Keratinocyte (primary cell): ENCODE results near the gene TNFSF18. TPM values are rescaled to one million over a fixed set of nuclear protein-coding genes. Genes with fewer than 3 reads are reported as not detected.

Experiments used
- DNase-seq: peaks from one replicate; pipeline ENCODE4 v3.0.0-alpha.2; 2011; ENCODE audit warnings: low read depth, missing footprints, low spot score
- FAIRE-seq: peaks from 2 replicates; lab custom pipeline; 2011; peaks lifted over from hg19 to GRCh38; lab: Jason Lieb, UNC
- H2AFZ ChIP-seq: 2 replicates; pipeline ENCODE4 v1.6.0; 2012; ENCODE audit warnings: low read length, control low read depth, inconsistent platforms; ENCODE audit not compliant: control insufficient read depth
- H3K27ac ChIP-seq: 2 replicates; pipeline ENCODE4 v1.5.1; 2011; ENCODE audit warnings: low read length; ENCODE audit not compliant: control insufficient read depth, insufficient read depth
- H3K27me3 ChIP-seq: 3 replicates; pipeline ENCODE4 v1.6.0; 2011; ENCODE audit warnings: low read length; ENCODE audit not compliant: control insufficient read depth, insufficient read depth; ENCODE audit errors: extremely low read depth
- H3K36me3 ChIP-seq, 2 experiments: 2 replicates in 1 of 2; 3 replicates in 1 of 2; pipeline ENCODE4 v1.5.1; 2011; ENCODE audit warnings: low read length in 2 of 2, mild to moderate bottlenecking in 1 of 2; ENCODE audit not compliant: control insufficient read depth in 2 of 2, insufficient read depth in 2 of 2; ENCODE audit errors: extremely low read depth in 1 of 2
- H3K4me1 ChIP-seq: 3 replicates; pipeline ENCODE4 v1.5.1; 2011; ENCODE audit warnings: low read length; ENCODE audit not compliant: control insufficient read depth, insufficient read depth; ENCODE audit errors: extremely low read depth
- H3K4me2 ChIP-seq: 3 replicates; pipeline ENCODE4 v1.6.0; 2011; ENCODE audit warnings: low read depth, low read length; ENCODE audit not compliant: control insufficient read depth, insufficient read depth; ENCODE audit errors: extremely low read depth
- H3K4me3 ChIP-seq, 3 experiments: fragments of 200-600 bp in 1 of 3; sonication (generic) in 1 of 3; 2 replicates in 2 of 3; 3 replicates in 1 of 3; pipeline ENCODE4 v1.5.1; 2011 to 2016; ENCODE audit warnings: low read length in 3 of 3, mild to moderate bottlenecking in 3 of 3, control low read depth in 2 of 3, inconsistent platforms in 1 of 3, low read depth in 1 of 3, mixed read lengths in 1 of 3, mixed run types in 1 of 3, moderate library complexity in 1 of 3; ENCODE audit not compliant: control insufficient read depth in 2 of 3, insufficient read depth in 2 of 3; ENCODE audit errors: extremely low read depth in 1 of 3
- H3K79me2 ChIP-seq: 2 replicates; pipeline ENCODE4 v1.6.0; 2012; ENCODE audit warnings: low read length; ENCODE audit not compliant: control insufficient read depth, insufficient read depth
- H3K9ac ChIP-seq: 3 replicates; pipeline ENCODE4 v1.6.0; 2011; ENCODE audit warnings: low read length; ENCODE audit not compliant: control insufficient read depth, insufficient read depth; ENCODE audit errors: extremely low read depth
- H3K9me1 ChIP-seq: 3 replicates; pipeline ENCODE4 v1.6.0; 2011; ENCODE audit warnings: low read length; ENCODE audit not compliant: control insufficient read depth, insufficient read depth; ENCODE audit errors: extremely low read depth
- H3K9me3 ChIP-seq: 2 replicates; pipeline ENCODE4 v1.5.1; 2012; ENCODE audit warnings: low read depth, low read length; ENCODE audit not compliant: control insufficient read depth
- H4K20me1 ChIP-seq: 3 replicates; pipeline ENCODE4 v1.6.0; 2011; ENCODE audit warnings: low read length; ENCODE audit not compliant: control insufficient read depth, insufficient read depth; ENCODE audit errors: extremely low read depth
- EZH2 ChIP-seq: IDR thresholded peaks from one replicate; pipeline ENCODE4 v1.6.1; 2012; ENCODE audit warnings: inconsistent platforms, mild to moderate bottlenecking, low read length, moderate library complexity
- dilution Hi-C: fragments of 300-500 bp; cut with MboI; formaldehyde crosslinking; loops from one replicate; pipeline ENCODE4 v1.7.0; 2020; ENCODE audit warnings: low sequenced_read_pairs; ENCODE audit not compliant: extremely low pct_ligation_motif_present
- polyA plus RNA-seq, 5 experiments: library from polyadenylated mRNA; depleted of rRNA in 3 of 5; stranded (reverse) in 3 of 5; stranded (forward) in 1 of 5; unstranded in 1 of 5; fragments of >200 nt; gene quantifications; 1 replicate in 1 of 5; 2 replicates in 3 of 5; 3 replicates in 1 of 5; pipeline versions ENCODE4 v1.2.1 to v1.2.3, GENCODE V29; 2011 to 2012; ENCODE audit warnings: missing spikeins in 2 of 5, low read depth in 1 of 5, low replicate concordance in 1 of 5
- TF ChIP-seq, protein P1 (sequence below), 3 experiments: IDR thresholded peaks in 1 of 3; conservative IDR thresholded peaks in 1 of 3; optimal IDR thresholded peaks in 1 of 3; 2 replicates in 2 of 3; 3 replicates in 1 of 3; pipeline versions ENCODE3 to v1.5.1; 2011; ENCODE audit warnings: low read length in 3 of 3, mild to moderate bottlenecking in 3 of 3, moderate library complexity in 2 of 3, control low read depth in 1 of 3, inconsistent platforms in 1 of 3; ENCODE audit not compliant: insufficient read depth in 2 of 3; ENCODE audit errors: extremely low read depth in 1 of 3

Gene TNFSF18
- polyA plus RNA-seq, 1 donor (not counting 4 experiments of a cell fraction or from before 2014, with no cell fraction given) = 0.69 TPM

DNA sequence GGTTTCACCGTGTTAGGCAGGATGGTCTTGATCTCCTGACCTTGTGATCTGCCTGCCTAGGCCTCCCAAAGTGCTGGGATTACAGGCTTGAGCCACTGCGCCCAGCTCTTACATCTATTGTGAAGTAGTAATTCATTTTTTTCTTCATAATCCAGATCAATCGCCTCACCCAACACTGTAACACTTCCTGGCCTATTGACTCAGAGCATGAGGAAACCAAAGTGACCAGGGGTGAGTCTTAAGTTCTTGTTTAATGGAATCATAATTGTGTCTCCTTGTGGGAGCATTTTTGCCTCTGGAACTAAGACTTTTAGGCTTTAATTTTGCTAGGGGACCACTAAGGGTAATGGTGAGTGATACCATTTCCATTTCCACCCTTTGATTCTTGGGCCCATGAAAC is 27.4 kb downstream of the TNFSF18 start:
- H3K4me2 ChIP-seq = no peak overlapping the region
- dilution Hi-C loops = no loop called here
- no peak overlapping the region for H3K4me3 ChIP-seq
- no peak overlapping the region for H3K27ac ChIP-seq
- no peak overlapping the region for H2AFZ ChIP-seq
- H3K79me2 ChIP-seq = no peaks in the 10 kb centered on the region
- no peaks in the 10 kb centered on the region for H3K36me3 ChIP-seq
- DNase-seq (no peak), FAIRE-seq (no peak)
- no peaks in the 10 kb centered on the region for H3K9me3 ChIP-seq
- no peak overlapping the region for H3K9ac ChIP-seq
- no peaks in the 10 kb centered on the region for H3K4me1 ChIP-seq
- H4K20me1 ChIP-seq = no peaks in the 10 kb centered on the region
- no peaks in the 10 kb centered on the region for H3K27me3 ChIP-seq
- TF ChIP-seq EZH2 = no peak
- TF ChIP-seq, protein P1, sequence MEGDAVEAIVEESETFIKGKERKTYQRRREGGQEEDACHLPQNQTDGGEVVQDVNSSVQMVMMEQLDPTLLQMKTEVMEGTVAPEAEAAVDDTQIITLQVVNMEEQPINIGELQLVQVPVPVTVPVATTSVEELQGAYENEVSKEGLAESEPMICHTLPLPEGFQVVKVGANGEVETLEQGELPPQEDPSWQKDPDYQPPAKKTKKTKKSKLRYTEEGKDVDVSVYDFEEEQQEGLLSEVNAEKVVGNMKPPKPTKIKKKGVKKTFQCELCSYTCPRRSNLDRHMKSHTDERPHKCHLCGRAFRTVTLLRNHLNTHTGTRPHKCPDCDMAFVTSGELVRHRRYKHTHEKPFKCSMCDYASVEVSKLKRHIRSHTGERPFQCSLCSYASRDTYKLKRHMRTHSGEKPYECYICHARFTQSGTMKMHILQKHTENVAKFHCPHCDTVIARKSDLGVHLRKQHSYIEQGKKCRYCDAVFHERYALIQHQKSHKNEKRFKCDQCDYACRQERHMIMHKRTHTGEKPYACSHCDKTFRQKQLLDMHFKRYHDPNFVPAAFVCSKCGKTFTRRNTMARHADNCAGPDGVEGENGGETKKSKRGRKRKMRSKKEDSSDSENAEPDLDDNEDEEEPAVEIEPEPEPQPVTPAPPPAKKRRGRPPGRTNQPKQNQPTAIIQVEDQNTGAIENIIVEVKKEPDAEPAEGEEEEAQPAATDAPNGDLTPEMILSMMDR (optimal IDR thresholded peaks at IDR 0.05 in 1 of 3, IDR thresholded peaks at IDR 0.05 in 1 of 3, conservative IDR thresholded peaks at IDR 0.05 in 1 of 3; ENCODE audit: extremely low read depth in 1 of 3, insufficient read depth in 2 of 3, low read length in 3 of 3) = no peak
- H3K9me1 ChIP-seq = no peaks in the 10 kb centered on the region

DNA sequence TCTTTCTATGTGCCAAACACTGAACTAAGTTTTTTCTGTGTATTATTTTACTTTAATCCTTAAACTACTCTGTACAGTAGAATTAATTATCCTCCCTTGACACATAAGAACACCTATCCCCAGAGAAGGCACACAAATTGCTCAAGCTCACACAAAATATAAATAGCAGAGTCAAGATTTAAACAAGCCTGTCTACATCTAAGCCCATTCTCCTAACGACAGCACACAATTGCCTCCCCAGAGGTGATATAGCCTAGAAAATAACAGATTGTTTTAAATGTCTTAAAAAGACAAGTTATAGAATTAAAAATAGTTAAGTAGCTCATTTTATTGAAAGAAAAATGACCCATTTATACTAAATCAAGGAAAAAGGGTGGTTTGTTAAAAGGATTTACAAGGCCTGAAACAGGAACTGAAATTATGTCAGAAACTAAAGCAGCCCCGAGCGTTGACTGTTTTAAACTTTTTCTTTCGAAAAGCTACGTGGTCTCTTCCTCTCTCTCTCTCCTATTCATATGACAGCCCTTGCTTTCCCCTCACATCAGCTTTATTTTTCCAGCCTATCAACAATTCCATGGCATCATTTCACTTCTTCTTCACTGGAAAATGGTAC is 30.5 kb downstream of the TNFSF18 start:
- no peak overlapping the region for H3K4me3 ChIP-seq
- no peak overlapping the region for H3K27ac ChIP-seq
- H3K9me3 ChIP-seq = no peaks in the 10 kb centered on the region
- H3K27me3 ChIP-seq = no peaks in the 10 kb centered on the region
- H3K9ac ChIP-seq = no peak overlapping the region
- no peak for FAIRE-seq
- DNase-seq = no peak
- TF ChIP-seq, protein P1 (optimal IDR thresholded peaks at IDR 0.05 in 1 of 3, IDR thresholded peaks at IDR 0.05 in 1 of 3, conservative IDR thresholded peaks at IDR 0.05 in 1 of 3; ENCODE audit: extremely low read depth in 1 of 3, insufficient read depth in 2 of 3, low read length in 3 of 3) = no peak
- no peak for TF ChIP-seq EZH2
- no peaks in the 10 kb centered on the region for H4K20me1 ChIP-seq
- H3K79me2 ChIP-seq = no peaks in the 10 kb centered on the region
- H3K4me1 ChIP-seq = no peaks in the 10 kb centered on the region
- H3K36me3 ChIP-seq = no peaks in the 10 kb centered on the region
- no peak overlapping the region for H3K4me2 ChIP-seq
- dilution Hi-C loops = no loop called here
- H3K9me1 ChIP-seq = no peaks in the 10 kb centered on the region
- H2AFZ ChIP-seq = no peak overlapping the region
